IgD-negative memory B cell (primary cell): ENCODE results near the gene RPS2. TPM values are rescaled to one million over a fixed set of nuclear protein-coding genes. Genes with fewer than 3 reads are reported as not detected.

Source experiments
- H3K27ac Mint-ChIP-seq, 3 donors: one replicate each; pipeline ENCODE4 v1.8.0; 2020 to 2022; ENCODE audit warnings: mild to moderate bottlenecking in 3 of 3, mixed read lengths in 3 of 3, moderate library complexity in 1 of 3
- H3K27me3 Mint-ChIP-seq: one replicate; pipeline ENCODE4 v1.8.0; 2021; ENCODE audit warnings: mixed read lengths
- H3K36me3 Mint-ChIP-seq: one replicate; pipeline ENCODE4 v1.8.0; 2020; ENCODE audit warnings: mild to moderate bottlenecking, mixed read lengths
- H3K4me1 Mint-ChIP-seq, 3 donors: one replicate each; pipeline ENCODE4 v1.8.0; 2020 to 2022; ENCODE audit warnings: mixed read lengths in 3 of 3, mild to moderate bottlenecking in 1 of 3
- H3K4me3 Mint-ChIP-seq, 4 donors: one replicate each; pipeline ENCODE4 v1.8.0; 2020 to 2022; ENCODE audit warnings: mild to moderate bottlenecking in 4 of 4, mixed read lengths in 4 of 4, moderate library complexity in 3 of 4
- H3K9me3 Mint-ChIP-seq, 3 donors: one replicate each; pipeline ENCODE4 v1.8.0; 2020 to 2021; ENCODE audit warnings: mixed read lengths in 3 of 3, mild to moderate bottlenecking in 1 of 3
- polyA plus RNA-seq: library from polyadenylated mRNA; unstranded; fragments of 300-500 nt; fragmentation: Illumina TruSeq; gene quantifications from one replicate; pipeline ENCODE4 v1.2.3, GENCODE V29; 2021

Gene RPS2
- polyA plus RNA-seq, 1 donor from 2014 or later: 6,339 TPM

GRCh38 chr16:2003231-2003826 is 38.7 kb upstream of the RPS2 start:
- peaks cover 2 to 12% (median 11%) of the 10 kb centered on the region in 3 donors for H3K4me1 Mint-ChIP-seq
- peak overlapping the region in 1 of 4 donors; percentile 40 for H3K4me3 Mint-ChIP-seq
- H3K36me3 Mint-ChIP-seq: peaks cover under 1% of the 10 kb centered on the region
- no peaks in the 10 kb centered on the region for H3K9me3 Mint-ChIP-seq
- H3K27me3 Mint-ChIP-seq: no peaks in the 10 kb centered on the region
- H3K27ac Mint-ChIP-seq: no peak overlapping the region

GRCh38 chr16:2002406-2003230 is 38.0 kb upstream of the RPS2 start:
- Mint-ChIP-seq H3K27ac (peak overlapping the region in 1 of 3 donors; percentile 80), H3K27me3 (no peaks in the 10 kb centered on the region), H3K4me1 (peaks cover 0 to 7% (median 4%) of the 10 kb centered on the region in 3 donors), H3K9me3 (no peaks in the 10 kb centered on the region), H3K36me3 (peaks cover 1% of the 10 kb centered on the region), H3K4me3 (no peak overlapping the region)

- H3K27me3 Mint-ChIP-seq: no peaks in the 10 kb centered on the region
- H3K9me3 Mint-ChIP-seq: no peaks in the 10 kb centered on the region
- peaks cover 0 to 3% (median 1%) of the 10 kb centered on the region in 3 donors for H3K4me1 Mint-ChIP-seq
- no peak overlapping the region for H3K4me3 Mint-ChIP-seq
- H3K27ac Mint-ChIP-seq: peak overlapping the region in 1 of 3 donors; percentile 80
- peaks cover 1% of the 10 kb centered on the region for H3K36me3 Mint-ChIP-seq
Measured at GRCh38 chr16:2001456-2002355, 37.1 kb upstream of the RPS2 start.

GRCh38 chr16:2001035-2001434 is 36.4 kb upstream of the RPS2 start:
- Mint-ChIP-seq H3K36me3 (peaks cover 1% of the 10 kb centered on the region), H3K4me3 (no peak overlapping the region), H3K9me3 (no peaks in the 10 kb centered on the region), H3K27me3 (no peaks in the 10 kb centered on the region), H3K4me1 (peaks cover 0 to 2% (median 1%) of the 10 kb centered on the region in 3 donors), H3K27ac (no peak overlapping the region)

- H3K4me1 Mint-ChIP-seq: no peaks in the 10 kb centered on the region
- no peaks in the 10 kb centered on the region for H3K9me3 Mint-ChIP-seq
- peaks cover 1% of the 10 kb centered on the region for H3K36me3 Mint-ChIP-seq
- H3K4me3 Mint-ChIP-seq: no peak overlapping the region
- no peaks in the 10 kb centered on the region for H3K27me3 Mint-ChIP-seq
- H3K27ac Mint-ChIP-seq: no peak overlapping the region
Measured at GRCh38 chr16:1999866-2000514, 35.4 kb upstream of the RPS2 start.

GRCh38 chr16:1998852-1999801 is 34.5 kb upstream of the RPS2 start:
- Mint-ChIP-seq H3K9me3 (no peaks in the 10 kb centered on the region), H3K27me3 (no peaks in the 10 kb centered on the region), H3K4me1 (no peaks in the 10 kb centered on the region), H3K4me3 (no peak overlapping the region), H3K27ac (no peak overlapping the region), H3K36me3 (peaks cover 1% of the 10 kb centered on the region)

GRCh38 chr16:1998360-1998835 is 33.8 kb upstream of the RPS2 start:
- peaks cover 1% of the 10 kb centered on the region for H3K36me3 Mint-ChIP-seq
- no peaks in the 10 kb centered on the region for H3K27me3 Mint-ChIP-seq
- peaks cover 0 to 3% (median 2%) of the 10 kb centered on the region in 3 donors for H3K4me1 Mint-ChIP-seq
- no peaks in the 10 kb centered on the region for H3K9me3 Mint-ChIP-seq
- H3K4me3 Mint-ChIP-seq: no peak overlapping the region
- peak overlapping the region in 2 of 3 donors; percentile 67 to 83 for H3K27ac Mint-ChIP-seq

- Mint-ChIP-seq H3K27me3 (no peaks in the 10 kb centered on the region), H3K36me3 (peaks cover 1% of the 10 kb centered on the region), H3K4me3 (no peak overlapping the region), H3K9me3 (no peaks in the 10 kb centered on the region), H3K4me1 (peaks cover 0 to 3% (median 2%) of the 10 kb centered on the region in 3 donors), H3K27ac (peak overlapping the region in 2 of 3 donors; percentile 39 to 83)
Measured at GRCh38 chr16:1997494-1998359, 33.1 kb upstream of the RPS2 start.

GRCh38 chr16:1993731-1994131 is 29.1 kb upstream of the RPS2 start:
- Mint-ChIP-seq H3K9me3 (no peaks in the 10 kb centered on the region), H3K27ac (peak overlapping the region; percentile 48 to 84 (median 71)), H3K4me3 (peak overlapping the region in 2 of 4 donors; percentile 30 to 49), H3K36me3 (peaks cover 1% of the 10 kb centered on the region), H3K4me1 (peaks cover 10 to 13% (median 10%) of the 10 kb centered on the region in 3 donors), H3K27me3 (no peaks in the 10 kb centered on the region)

GRCh38 chr16:1992704-1993317 is 28.2 kb upstream of the RPS2 start:
- Mint-ChIP-seq H3K27me3 (no peaks in the 10 kb centered on the region), H3K9me3 (no peaks in the 10 kb centered on the region), H3K36me3 (no peaks in the 10 kb centered on the region), H3K4me3 (no peak overlapping the region), H3K27ac (peak overlapping the region in 2 of 3 donors; percentile 71 to 84), H3K4me1 (peaks cover 10 to 13% (median 13%) of the 10 kb centered on the region in 3 donors)

- Mint-ChIP-seq H3K9me3 (no peaks in the 10 kb centered on the region), H3K4me1 (peaks cover 10 to 13% (median 13%) of the 10 kb centered on the region in 3 donors), H3K27me3 (no peaks in the 10 kb centered on the region), H3K4me3 (peak overlapping the region; percentile 79 to 95 (median 92)), H3K36me3 (no peaks in the 10 kb centered on the region), H3K27ac (peak overlapping the region; percentile 95 to 99 (median 98))
Measured at GRCh38 chr16:1991948-1992703, 27.5 kb upstream of the RPS2 start.

- H3K4me3 Mint-ChIP-seq: peak overlapping the region; percentile 79 to 95 (median 92)
- H3K36me3 Mint-ChIP-seq: no peaks in the 10 kb centered on the region
- H3K4me1 Mint-ChIP-seq: peaks cover 10 to 13% (median 13%) of the 10 kb centered on the region in 3 donors
- no peaks in the 10 kb centered on the region for H3K27me3 Mint-ChIP-seq
- no peaks in the 10 kb centered on the region for H3K9me3 Mint-ChIP-seq
- peak overlapping the region; percentile 95 to 99 (median 98) for H3K27ac Mint-ChIP-seq
Measured at GRCh38 chr16:1991588-1991947, 26.9 kb upstream of the RPS2 start.
